ENCODE results near the gene SEPTIN6.
A peak's percentile ranks its signal among the peaks of the same experiment; 100 is the strongest.

SEPTIN6 gene

GRCh38 chrX:119661486-119661885 is 31.5 kb downstream of the SEPTIN6 start:
- Histone ChIP-seq H3K4me3 (no peak overlapping the region), H3K27ac (no peak overlapping the region)

GRCh38 chrX:119659522-119659921 is 33.4 kb downstream of the SEPTIN6 start:
- H3K4me3 ChIP-seq: no peak overlapping the region
- no peak overlapping the region for H3K27ac ChIP-seq

GRCh38 chrX:119655125-119655524 is 37.8 kb downstream of the SEPTIN6 start:
- H3K27ac ChIP-seq: peak overlapping the region in 1 of 21 experiments; percentile 21

GRCh38 chrX:119654112-119654531 is 38.8 kb downstream of the SEPTIN6 start:
- Histone ChIP-seq H3K4me3 (no peak overlapping the region), H3K27ac (peak overlapping the region in 1 of 21 experiments; percentile 30)

More at GRCh38 chrX:119655125-119655524, 37.8 kb downstream of the SEPTIN6 start:
- H3K4me3 ChIP-seq: no peak overlapping the region

- H3K27ac ChIP-seq: peak overlapping the region in 2 of 21 experiments; percentile 14 to 32
Measured at GRCh38 chrX:119648421-119648775, 44.6 kb downstream of the SEPTIN6 start.

GRCh38 chrX:119647552-119648420 is 45.2 kb downstream of the SEPTIN6 start:
- H3K27ac ChIP-seq: peak overlapping the region in 2 of 21 experiments; percentile 14 to 32

More at GRCh38 chrX:119648421-119648775, 44.6 kb downstream of the SEPTIN6 start:
- H3K4me3 ChIP-seq: no peak overlapping the region

GRCh38 chrX:119647089-119647488 is 45.9 kb downstream of the SEPTIN6 start:
- Histone ChIP-seq H3K4me3 (no peak overlapping the region), H3K27ac (peak overlapping the region in 2 of 21 experiments; percentile 3 to 32)

More at GRCh38 chrX:119647552-119648420, 45.2 kb downstream of the SEPTIN6 start:
- H3K4me3 ChIP-seq: no peak overlapping the region

- Histone ChIP-seq H3K4me3 (no peak overlapping the region), H3K27ac (peak overlapping the region in 1 of 21 experiments; percentile 32)
Measured at GRCh38 chrX:119646515-119646914, 46.5 kb downstream of the SEPTIN6 start.

- Histone ChIP-seq H3K27ac (no peak overlapping the region), H3K4me3 (no peak overlapping the region)
Measured at GRCh38 chrX:119643696-119644095, 49.3 kb downstream of the SEPTIN6 start.
